Neural cell (in vitro differentiated cells): ENCODE measurements around the gene SUN1. TPM values are rescaled to one million over a fixed set of nuclear protein-coding genes. Genes with fewer than 3 reads are reported as not detected.
"Not testable (repeated sequence)": the region's sequence is repeated elsewhere in the genome, so short reads cannot be mapped to it uniquely, and the experiment has no call there.

ENCODE experiments used
- H2AFZ ChIP-seq: fragments of 200-600, 300-800 bp; sonication (generic), shearing (Covaris generic); 2 replicates; pipeline ENCODE4 v1.6.0; 2014; ENCODE audit warnings: low read depth, mild to moderate bottlenecking, antibody characterized with exemption, low read length, moderate library complexity
- H3F3A ChIP-seq: fragments of 200-600 bp; shearing (Covaris generic); 2 replicates; pipeline ENCODE4 v1.6.1; 2016; ENCODE audit warnings: mild to moderate bottlenecking, moderate library complexity, mixed read lengths, antibody characterized with exemption, low read length; ENCODE audit not compliant: insufficient read depth, poor library complexity, severe bottlenecking
- H3K27ac ChIP-seq: fragments of 200-600, 300-800 bp; sonication (generic), shearing (Covaris generic); 2 replicates; pipeline ENCODE4 v1.5.1; 2014; ENCODE audit warnings: mild to moderate bottlenecking, low read length, moderate library complexity
- H3K27me3 ChIP-seq: fragments of 300-800, 200-600 bp; sonication (generic), shearing (Covaris generic); 2 replicates; pipeline ENCODE4 v1.6.0; 2014; ENCODE audit warnings: mild to moderate bottlenecking, low read depth, low read length, moderate library complexity; ENCODE audit not compliant: insufficient read depth
- H3K36me3 ChIP-seq: fragments of 300-800, 200-600 bp; sonication (generic), shearing (Covaris generic); 2 replicates; pipeline ENCODE4 v1.5.1; 2014; ENCODE audit warnings: mild to moderate bottlenecking, antibody characterized with exemption, low read length, moderate library complexity; ENCODE audit not compliant: insufficient read depth
- H3K4me2 ChIP-seq: fragments of 300-800, 200-600 bp; sonication (generic), shearing (Covaris generic); 2 replicates; pipeline ENCODE4 v1.6.0; 2014; ENCODE audit warnings: mild to moderate bottlenecking, low read length
- H3K4me3 ChIP-seq: fragments of 300-800, 200-600 bp; sonication (generic), shearing (Covaris generic); 2 replicates; pipeline ENCODE4 v1.5.1; 2014; ENCODE audit warnings: mild to moderate bottlenecking, low read length, moderate library complexity
- H3K79me2 ChIP-seq: fragments of 200-600 bp; shearing (Covaris generic); replicated peaks from 2 replicates; pipeline ENCODE4 v1.6.0; 2014; ENCODE audit warnings: mild to moderate bottlenecking, low read length, moderate library complexity; ENCODE audit not compliant: insufficient read depth
- H3K9ac ChIP-seq: fragments of 300-800, 200-600 bp; sonication (generic), shearing (Covaris generic); 2 replicates; pipeline ENCODE4 v1.6.1; 2016; ENCODE audit warnings: mild to moderate bottlenecking, low read length, mixed read lengths
- H3K9me2 ChIP-seq: fragments of 200-600 bp; shearing (Covaris generic); 2 replicates; pipeline ENCODE4 v1.6.1; 2016; ENCODE audit warnings: mild to moderate bottlenecking, low read length, mixed read lengths; ENCODE audit not compliant: insufficient read depth
- H3K9me3 ChIP-seq: fragments of 200-600, 300-800 bp; sonication (generic), shearing (Covaris generic); 2 replicates; pipeline ENCODE4 v1.6.1; 2016; ENCODE audit warnings: mild to moderate bottlenecking, mixed run types, low read length, moderate library complexity, mixed read lengths
- H4K20me1 ChIP-seq: fragments of 200-600 bp; shearing (Covaris generic); 2 replicates; pipeline ENCODE4 v1.6.1; 2016; ENCODE audit warnings: mild to moderate bottlenecking, mixed run types; ENCODE audit not compliant: insufficient read depth
- CTCF ChIP-seq: fragments of 450-650 bp; IDR thresholded peaks from 2 replicates; pipeline ENCODE4 v1.5.1; 2014; ENCODE audit warnings: antibody characterized with exemption, mild to moderate bottlenecking, moderate library complexity; ENCODE audit not compliant: poor library complexity, severe bottlenecking
- EP300 ChIP-seq: fragments of 450-650 bp; conservative IDR thresholded peaks from 2 replicates; pipeline ENCODE4 v1.6.1; 2014; ENCODE audit warnings: antibody characterized with exemption, mild to moderate bottlenecking, moderate library complexity; ENCODE audit not compliant: poor library complexity, severe bottlenecking
- EZH2 ChIP-seq: fragments of 200-600, 300-800 bp; shearing (Covaris generic), sonication (generic); IDR thresholded peaks from 2 replicates; pipeline ENCODE4 v1.6.1; 2014; ENCODE audit warnings: antibody characterized with exemption, low read length, borderline replicate concordance, mild to moderate bottlenecking; ENCODE audit not compliant: insufficient read depth, poor library complexity, severe bottlenecking
- MXI1 ChIP-seq: fragments of 450-650 bp; conservative IDR thresholded peaks from 2 replicates; pipeline ENCODE4 v1.6.1; 2014; ENCODE audit warnings: antibody characterized with exemption, mild to moderate bottlenecking; ENCODE audit not compliant: poor library complexity, severe bottlenecking
- POLR2AphosphoS5 ChIP-seq: IDR thresholded peaks from 2 replicates; pipeline ENCODE4 v1.6.1; 2012
- RAD21 ChIP-seq: fragments of 450-650 bp; conservative IDR thresholded peaks from 2 replicates; pipeline ENCODE4 v1.6.1; 2014; ENCODE audit warnings: antibody characterized with exemption, mild to moderate bottlenecking, moderate library complexity
- REST ChIP-seq: IDR thresholded peaks from 2 replicates; pipeline ENCODE4 v1.6.1; 2012; ENCODE audit warnings: borderline replicate concordance
- SMC3 ChIP-seq: fragments of 450-650 bp; conservative IDR thresholded peaks from 2 replicates; pipeline ENCODE4 v1.6.1; 2014; ENCODE audit warnings: antibody characterized with exemption, mild to moderate bottlenecking, moderate library complexity; ENCODE audit not compliant: poor library complexity
- TAF1 ChIP-seq: IDR thresholded peaks from 2 replicates; pipeline ENCODE4 v1.6.1; 2012; ENCODE audit warnings: low read depth
- polyA plus RNA-seq: library from polyadenylated mRNA; depleted of rRNA; stranded (reverse); fragments of >200 nt; gene quantifications from 2 replicates; pipeline ENCODE4 v1.2.3, GENCODE V29; 2014

The SUN1 gene
- polyA plus RNA-seq, 1 donor from 2014 or later = 309 TPM

- TF ChIP-seq TAF1 (no peak), REST (no peak), SMC3 (no peak), MXI1 (no peak), EZH2 (no peak), EP300 (no peak)
- H3K79me2 ChIP-seq = no peaks in the 10 kb centered on the region
- H2AFZ ChIP-seq = no peak overlapping the region
- no peaks in the 10 kb centered on the region for H4K20me1 ChIP-seq
- no peak overlapping the region for H3K4me2 ChIP-seq
- H3K9me2 ChIP-seq = no peaks in the 10 kb centered on the region
- no peaks in the 10 kb centered on the region for H3K27me3 ChIP-seq
- H3K36me3 ChIP-seq = no peaks in the 10 kb centered on the region
- no peak overlapping the region for H3K9ac ChIP-seq
- H3F3A ChIP-seq = no peaks in the 10 kb centered on the region
- H3K9me3 ChIP-seq = no peaks in the 10 kb centered on the region
- H3K4me3 ChIP-seq = no peak overlapping the region
- H3K27ac ChIP-seq = no peak overlapping the region
Observed at GRCh38 chr7:794671-795329, 37.5 kb upstream of the SUN1 start.

- not testable (repeated sequence) for H3F3A ChIP-seq, H3K9me3 ChIP-seq, H2AFZ ChIP-seq, H3K4me2 ChIP-seq, H3K4me3 ChIP-seq, H3K27me3 ChIP-seq, H3K9me2 ChIP-seq, H3K79me2 ChIP-seq, H4K20me1 ChIP-seq, H3K36me3 ChIP-seq, H3K27ac ChIP-seq, H3K9ac ChIP-seq
Observed at GRCh38 chr7:796434-797169, 35.7 kb upstream of the SUN1 start.

GRCh38 chr7:798921-799470 is 33.3 kb upstream of the SUN1 start:
- H3K9ac ChIP-seq = no peak overlapping the region
- H3K9me3 ChIP-seq = no peaks in the 10 kb centered on the region
- no peak overlapping the region for H2AFZ ChIP-seq
- no peak overlapping the region for H3K4me3 ChIP-seq
- no peaks in the 10 kb centered on the region for H3K27me3 ChIP-seq
- H4K20me1 ChIP-seq = no peaks in the 10 kb centered on the region
- TF ChIP-seq EZH2 (no peak), REST (no peak), CTCF (no peak), EP300 (no peak), POLR2AphosphoS5 (no peak), RAD21 (no peak), TAF1 (no peak), MXI1 (no peak), SMC3 (no peak)
- no peaks in the 10 kb centered on the region for H3F3A ChIP-seq
- H3K79me2 ChIP-seq = no peaks in the 10 kb centered on the region
- no peak overlapping the region for H3K27ac ChIP-seq
- H3K4me2 ChIP-seq = no peak overlapping the region
- H3K9me2 ChIP-seq = no peaks in the 10 kb centered on the region
- no peaks in the 10 kb centered on the region for H3K36me3 ChIP-seq
